ENCODE measurements around the gene SLFNL1. TPM values are rescaled to one million over a fixed set of nuclear protein-coding genes. Genes with fewer than 3 reads are reported as not detected.

The SLFNL1 gene
- polyA plus RNA-seq, 3 donors: 0.04 to 0.11 TPM; not detected in 1

GRCh38 chr1:41009466-41009865 lies 12.1 kb downstream of the SLFNL1 start:
- H3K9me3 ChIP-seq (replicated peaks in 1 of 2; ENCODE audit: control insufficient read depth in 1 of 2, insufficient read depth in 1 of 2, low read length in 2 of 2): no peaks in the 10 kb centered on the region
- Mint-ChIP-seq H3K9me3 (no peaks in the 10 kb centered on the region), H3K27ac (no peak overlapping the region), H3K4me1 (peaks cover 10% of the 10 kb centered on the region), H3K4me3 (no peak overlapping the region), H3K36me3 (peaks cover 76 to 84% of the 10 kb centered on the region in 2 donors), H3K27me3 (ENCODE audit: low read depth in 3 of 3) (peaks cover 0 to 1% (median 0%) of the 10 kb centered on the region in 3 donors)
- H3K4me3 ChIP-seq (replicated peaks in 1 of 3; ENCODE audit: low read depth in 2 of 3, low read length in 3 of 3): no peak overlapping the region
- no peak for DNase-seq
- no peak for TF ChIP-seq CTCF (IDR thresholded peaks at IDR 0.05)
- peaks cover 9 to 10% of the 10 kb centered on the region in 2 donors for H3K4me1 ChIP-seq (ENCODE audit: control insufficient read depth in 1 of 2, insufficient read depth in 2 of 2, low read length in 2 of 2)
- H4K20me1 ChIP-seq (ENCODE audit: insufficient read depth, low read length): no peaks in the 10 kb centered on the region
- WGBS (ENCODE audit: insufficient coverage): 93% methylated on average over 7 of the region's 8 CpGs
- H3K4me2 ChIP-seq (replicated peaks; ENCODE audit: extremely low read depth, low read length, poor library complexity, severe bottlenecking): no peak overlapping the region
- H3K9ac ChIP-seq (ENCODE audit: insufficient read depth, low read length, poor library complexity, severe bottlenecking): no peak overlapping the region
- no peaks in the 10 kb centered on the region for H3K27me3 ChIP-seq (ENCODE audit: control insufficient read depth in 2 of 2, insufficient read depth in 2 of 2, low read length in 2 of 2)
- no peak overlapping the region for H2AFZ ChIP-seq (ENCODE audit: insufficient read depth, low read depth, low read length, poor library complexity, severe bottlenecking)
- H3K27ac ChIP-seq (ENCODE audit: low read depth in 1 of 2, low read length in 2 of 2): no peak overlapping the region
- intact Hi-C loops (cut with micrococcal nuclease): no loop called here
- H3K36me3 ChIP-seq (replicated peaks in 1 of 2; ENCODE audit: control insufficient read depth in 1 of 2, insufficient read depth in 2 of 2, low read length in 2 of 2): peaks cover 61 to 84% of the 10 kb centered on the region in 2 donors
- H3K79me2 ChIP-seq (ENCODE audit: insufficient read depth, low read length): no peaks in the 10 kb centered on the region

GRCh38 chr1:41006942-41007865 lies 14.3 kb downstream of the SLFNL1 start:
- H3K9me3 ChIP-seq (replicated peaks in 1 of 2; ENCODE audit: control insufficient read depth in 1 of 2, insufficient read depth in 1 of 2, low read length in 2 of 2): no peaks in the 10 kb centered on the region
- H2AFZ ChIP-seq (ENCODE audit: insufficient read depth, low read depth, low read length, poor library complexity, severe bottlenecking): no peak overlapping the region
- TF ChIP-seq CTCF (IDR thresholded peaks at IDR 0.05): no peak
- peaks cover 17% of the 10 kb centered on the region for H3K4me1 Mint-ChIP-seq
- H3K27me3 Mint-ChIP-seq (ENCODE audit: low read depth in 3 of 3): peaks cover 0 to under 1% (median 0%) of the 10 kb centered on the region in 3 donors
- H3K9ac ChIP-seq (ENCODE audit: insufficient read depth, low read length, poor library complexity, severe bottlenecking): no peak overlapping the region
- no peaks in the 10 kb centered on the region for H3K27me3 ChIP-seq (ENCODE audit: control insufficient read depth in 2 of 2, insufficient read depth in 2 of 2, low read length in 2 of 2)
- H3K27ac Mint-ChIP-seq: peak overlapping the region in 1 of 7 donors; percentile 5
- no peaks in the 10 kb centered on the region for H3K79me2 ChIP-seq (ENCODE audit: insufficient read depth, low read length)
- no peaks in the 10 kb centered on the region for H3K9me3 Mint-ChIP-seq
- H3K4me3 ChIP-seq (replicated peaks in 1 of 3; ENCODE audit: low read depth in 2 of 3, low read length in 3 of 3): no peak overlapping the region
- peaks cover 82 to 83% of the 10 kb centered on the region in 2 donors for H3K36me3 Mint-ChIP-seq
- H4K20me1 ChIP-seq (ENCODE audit: insufficient read depth, low read length): no peaks in the 10 kb centered on the region
- H3K4me3 Mint-ChIP-seq: no peak overlapping the region
- H3K4me2 ChIP-seq (replicated peaks; ENCODE audit: extremely low read depth, low read length, poor library complexity, severe bottlenecking): no peak overlapping the region
- no peak overlapping the region for H3K27ac ChIP-seq (ENCODE audit: low read depth in 1 of 2, low read length in 2 of 2)
- DNase-seq: no peak
- intact Hi-C loops (cut with micrococcal nuclease): no loop called here
- 88% methylated on average over 11 of the region's 19 CpGs for WGBS (ENCODE audit: insufficient coverage)
- H3K36me3 ChIP-seq (replicated peaks in 1 of 2; ENCODE audit: control insufficient read depth in 1 of 2, insufficient read depth in 2 of 2, low read length in 2 of 2): peaks cover 59 to 90% of the 10 kb centered on the region in 2 donors
- H3K4me1 ChIP-seq (ENCODE audit: control insufficient read depth in 1 of 2, insufficient read depth in 2 of 2, low read length in 2 of 2): peaks cover 12 to 16% of the 10 kb centered on the region in 2 donors

Data from CD14-positive monocyte (primary cell).